Activated CD4-positive, alpha-beta T cell treated with anti-CD3 and anti-CD28 coated beads for 36 hours (primary cell): Measurements from ENCODE around the gene C6orf132. TPM values are rescaled to one million over a fixed set of nuclear protein-coding genes. Genes with fewer than 3 reads are reported as not detected.

ENCODE experiments used
- ATAC-seq: fragments of 200-7000 bp; cut with Tn5 transposase; one replicate; pipeline ENCODE4 v1.10.0; 2021; ENCODE audit warnings: mild to moderate bottlenecking, moderate library complexity
- CTCF ChIA-PET: fragments of 350-600 bp; sonication (Branson Sonifier 250); formaldehyde crosslinking; loops from one replicate; lab custom pipeline; 2021; ENCODE audit warnings: antibody characterized with exemption; lab: Charles Lee
- POLR2A ChIA-PET: fragments of 350-600 bp; sonication (Branson Sonifier 250); formaldehyde crosslinking; loops from one replicate; lab custom pipeline; 2021; ENCODE audit warnings: antibody characterized with exemption, inconsistent platforms; lab: Charles Lee
- DNase-seq: peaks from one replicate; pipeline ENCODE4 v3.0.0-alpha.2; 2020
- H3K27ac Mint-ChIP-seq: one replicate; pipeline ENCODE4 v1.8.0; 2021; ENCODE audit warnings: mixed read lengths
- H3K27me3 Mint-ChIP-seq: one replicate; pipeline ENCODE4 v1.8.0; 2021; ENCODE audit warnings: mixed read lengths
- H3K36me3 Mint-ChIP-seq: one replicate; pipeline ENCODE4 v1.8.0; 2021; ENCODE audit warnings: low read depth, mixed read lengths
- H3K4me1 Mint-ChIP-seq: one replicate; pipeline ENCODE4 v1.8.0; 2021; ENCODE audit warnings: mixed read lengths
- H3K4me3 Mint-ChIP-seq: one replicate; pipeline ENCODE4 v1.8.0; 2021; ENCODE audit warnings: mild to moderate bottlenecking, moderate library complexity, mixed read lengths
- H3K9me3 Mint-ChIP-seq: one replicate; pipeline ENCODE4 v1.8.0; 2021; ENCODE audit warnings: low read depth, mixed read lengths
- intact Hi-C, 2 experiments: fragments of 100-400 bp; cut with DNase I in 1 of 2; cut with micrococcal nuclease in 1 of 2; formaldehyde crosslinking; loops; one replicate each; pipeline versions ENCODE4 v1.14.2 to v1.15.1; 2022 to 2024; cut with DNase I, micrococcal nuclease
- total RNA-seq, 2 experiments: library from RNA; stranded (reverse); gene quantifications; one replicate each; pipeline ENCODE4 v1.2.3, GENCODE V29; 2021

The C6orf132 gene
- total RNA-seq, 2 experiments from 2014 or later, result 0.14 TPM

GRCh38 chr6:42133926-42134325 is 8.5 kb downstream of the C6orf132 start:
- H3K4me1 Mint-ChIP-seq, result peaks cover 12% of the 10 kb centered on the region
- ATAC-seq, result no peak
- no peaks in the 10 kb centered on the region for H3K36me3 Mint-ChIP-seq
- H3K27me3 Mint-ChIP-seq, result peaks cover under 1% of the 10 kb centered on the region
- CTCF ChIA-PET, result interaction anchor here (1.3 kb wide), 2 partner anchors 83 to 296 kb away, joined by 3 to 4 read pairs; partner anchors contain the start of gene TAF8
- DNase-seq, result no peak
- H3K4me3 Mint-ChIP-seq, result no peak overlapping the region
- no peaks in the 10 kb centered on the region for H3K9me3 Mint-ChIP-seq
- H3K27ac Mint-ChIP-seq, result no peak overlapping the region
- intact Hi-C loops, result no loop called here
- POLR2A ChIA-PET, result no interaction called here

GRCh38 chr6:42131531-42131930 is 10.9 kb downstream of the C6orf132 start:
- peaks cover 3% of the 10 kb centered on the region for H3K4me1 Mint-ChIP-seq
- no peaks in the 10 kb centered on the region for H3K27me3 Mint-ChIP-seq
- H3K36me3 Mint-ChIP-seq, result no peaks in the 10 kb centered on the region
- ChIA-PET CTCF (interaction anchor here (0.6 kb wide), 1 partner anchor 1643 kb away, joined by 4 read pairs; no protein-coding TSS in a partner anchor), POLR2A (no interaction called here)
- no peak overlapping the region for H3K27ac Mint-ChIP-seq
- no peak overlapping the region for H3K4me3 Mint-ChIP-seq
- no peak for DNase-seq
- ATAC-seq, result no peak
- intact Hi-C loops, result no loop called here
- no peaks in the 10 kb centered on the region for H3K9me3 Mint-ChIP-seq

DNA sequence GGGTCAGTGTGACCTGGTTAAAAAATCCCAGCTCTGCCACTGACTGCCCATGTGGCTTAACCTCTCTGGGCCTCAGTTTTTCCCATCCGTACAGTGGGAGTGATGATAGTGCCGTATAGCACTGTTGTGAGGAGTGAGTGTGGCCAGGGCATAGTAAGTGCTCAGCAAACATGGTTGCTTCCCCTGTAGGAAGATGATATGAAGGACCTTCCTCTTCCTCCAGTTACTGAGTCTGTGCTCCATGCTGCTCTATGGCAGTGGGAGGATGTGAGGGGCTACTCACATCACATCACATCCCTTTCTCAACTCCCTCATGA is 13.1 kb downstream of the C6orf132 start:
- no peaks in the 10 kb centered on the region for H3K9me3 Mint-ChIP-seq
- no peak overlapping the region for H3K27ac Mint-ChIP-seq
- H3K27me3 Mint-ChIP-seq, result no peaks in the 10 kb centered on the region
- H3K36me3 Mint-ChIP-seq, result no peaks in the 10 kb centered on the region
- ChIA-PET CTCF (interaction anchor here (0.7 kb wide), 1 partner anchor 26 kb away, joined by 3 read pairs; no protein-coding TSS in a partner anchor), POLR2A (no interaction called here)
- ATAC-seq, result no peak
- no peaks in the 10 kb centered on the region for H3K4me1 Mint-ChIP-seq
- intact Hi-C loops, result no loop called here
- H3K4me3 Mint-ChIP-seq, result no peak overlapping the region
- DNase-seq, result no peak

DNA sequence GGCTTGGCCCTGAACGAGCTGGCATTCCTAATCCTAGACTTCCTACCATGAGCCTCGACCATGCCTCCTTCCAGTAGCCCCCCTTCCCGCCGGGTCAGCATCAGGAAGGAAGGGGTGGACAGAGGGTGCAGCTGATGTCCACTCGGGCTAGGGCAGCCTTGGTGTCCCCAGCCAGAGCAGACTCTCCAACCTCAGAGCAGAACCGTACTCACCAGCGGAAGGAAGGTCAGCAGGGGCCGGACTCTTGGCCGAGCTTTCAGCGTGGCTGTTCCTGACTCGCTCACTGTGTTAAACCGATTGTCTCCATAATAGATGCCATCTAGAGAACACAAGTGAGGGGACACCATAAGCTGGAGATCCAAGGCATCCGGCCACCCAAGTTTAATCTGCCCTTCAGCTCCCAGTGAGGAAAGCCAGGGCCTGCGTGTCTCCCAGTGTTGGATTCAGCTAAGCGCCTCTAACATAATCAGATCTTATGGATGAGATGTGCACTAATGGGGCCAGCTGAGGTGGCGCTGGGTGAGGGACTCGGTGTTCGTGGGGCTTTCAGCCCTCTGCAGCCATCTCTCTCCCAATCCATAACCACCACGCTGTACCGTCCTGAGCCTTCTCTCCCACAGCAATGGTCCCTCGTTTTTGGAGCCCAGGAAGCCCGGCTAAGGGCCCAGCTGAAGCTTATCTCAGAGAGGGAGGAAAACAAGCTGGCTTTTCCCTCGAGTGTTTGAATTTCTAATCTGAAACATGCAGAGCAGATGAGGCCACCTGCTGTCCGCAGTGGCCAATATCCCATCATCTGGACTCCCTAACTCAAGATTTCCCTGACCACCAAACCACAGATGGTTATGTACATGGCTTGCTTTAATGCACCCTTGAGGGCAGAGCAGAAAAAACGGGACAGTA is 13.7 kb downstream of the C6orf132 start:
- H3K4me1 Mint-ChIP-seq, result no peaks in the 10 kb centered on the region
- intact Hi-C loops, result no loop called here
- H3K27ac Mint-ChIP-seq, result no peak overlapping the region
- no peak overlapping the region for H3K4me3 Mint-ChIP-seq
- H3K36me3 Mint-ChIP-seq, result no peaks in the 10 kb centered on the region
- DNase-seq (no peak), ATAC-seq (no peak)
- H3K9me3 Mint-ChIP-seq, result no peaks in the 10 kb centered on the region
- ChIA-PET POLR2A (no interaction called here), CTCF (interaction anchor here (0.6 to 0.7 kb wide), 2 partner anchors 25 to 84 kb away, joined by 3 read pairs; no protein-coding TSS in a partner anchor)
- H3K27me3 Mint-ChIP-seq, result no peaks in the 10 kb centered on the region

DNA sequence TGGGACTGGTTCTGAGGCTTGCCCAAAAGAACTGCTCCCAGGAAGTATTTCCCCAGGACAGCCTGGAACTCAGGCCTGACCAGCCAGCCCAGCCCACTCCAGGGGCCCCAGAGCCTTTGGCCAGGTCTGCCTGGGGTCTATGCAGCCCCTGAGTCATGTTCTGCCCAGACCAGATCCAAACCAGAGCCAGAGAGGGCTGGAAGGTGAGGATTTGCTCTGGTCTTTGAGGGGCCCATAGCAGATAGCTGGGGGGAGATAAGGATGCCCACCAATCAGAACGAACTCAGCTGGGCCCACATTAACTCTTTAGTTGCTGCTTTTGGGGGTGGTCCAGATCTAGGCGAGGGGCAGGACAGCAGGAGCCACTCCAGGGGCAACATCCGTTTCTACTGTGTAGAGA is 16.8 kb downstream of the C6orf132 start:
- POLR2A ChIA-PET, result no interaction called here
- no peak for ATAC-seq
- CTCF ChIA-PET, result interaction anchor here (0.6 kb wide), 1 partner anchor 24 kb away, joined by 3 read pairs; no protein-coding TSS in a partner anchor
- DNase-seq, result no peak
- Mint-ChIP-seq H3K4me1 (no peaks in the 10 kb centered on the region), H3K4me3 (no peak overlapping the region), H3K27ac (no peak overlapping the region), H3K9me3 (no peaks in the 10 kb centered on the region), H3K27me3 (no peaks in the 10 kb centered on the region), H3K36me3 (no peaks in the 10 kb centered on the region)
- intact Hi-C loops, result no loop called here

GRCh38 chr6:42125231-42125630 is 17.2 kb downstream of the C6orf132 start:
- Mint-ChIP-seq H3K4me1 (no peaks in the 10 kb centered on the region), H3K36me3 (no peaks in the 10 kb centered on the region), H3K4me3 (no peak overlapping the region), H3K9me3 (no peaks in the 10 kb centered on the region), H3K27me3 (no peaks in the 10 kb centered on the region), H3K27ac (no peak overlapping the region)
- intact Hi-C loops, result no loop called here
- POLR2A ChIA-PET, result no interaction called here
- CTCF ChIA-PET, result interaction anchor here (0.6 kb wide), 1 partner anchor 24 kb away, joined by 3 read pairs; no protein-coding TSS in a partner anchor
- no peak for DNase-seq
- no peak for ATAC-seq

- ATAC-seq, result no peak
- H3K27me3 Mint-ChIP-seq, result no peaks in the 10 kb centered on the region
- H3K4me3 Mint-ChIP-seq, result no peak overlapping the region
- H3K36me3 Mint-ChIP-seq, result no peaks in the 10 kb centered on the region
- no peak for DNase-seq
- H3K9me3 Mint-ChIP-seq, result no peaks in the 10 kb centered on the region
- ChIA-PET CTCF (interaction anchor here (1.1 kb wide), 1 partner anchor 22 kb away, joined by 3 read pairs; no protein-coding TSS in a partner anchor), POLR2A (no interaction called here)
- no peak overlapping the region for H3K27ac Mint-ChIP-seq
- intact Hi-C loops, result no loop called here
- no peaks in the 10 kb centered on the region for H3K4me1 Mint-ChIP-seq
Measured at GRCh38 chr6:42124223-42124836, 18.1 kb downstream of the C6orf132 start.

- ATAC-seq (no peak), DNase-seq (no peak)
- H3K27me3 Mint-ChIP-seq, result no peaks in the 10 kb centered on the region
- H3K4me1 Mint-ChIP-seq, result no peaks in the 10 kb centered on the region
- no peaks in the 10 kb centered on the region for H3K9me3 Mint-ChIP-seq
- H3K4me3 Mint-ChIP-seq, result no peak overlapping the region
- CTCF ChIA-PET, result interaction anchor here (1.1 to 2.2 kb wide), 2 partner anchors 19 to 21 kb away, joined by 3 to 13 read pairs; no protein-coding TSS in a partner anchor
- no peak overlapping the region for H3K27ac Mint-ChIP-seq
- intact Hi-C loops, result no loop called here
- POLR2A ChIA-PET, result no interaction called here
- no peaks in the 10 kb centered on the region for H3K36me3 Mint-ChIP-seq
Measured at GRCh38 chr6:42123379-42124103, 18.9 kb downstream of the C6orf132 start.

DNA sequence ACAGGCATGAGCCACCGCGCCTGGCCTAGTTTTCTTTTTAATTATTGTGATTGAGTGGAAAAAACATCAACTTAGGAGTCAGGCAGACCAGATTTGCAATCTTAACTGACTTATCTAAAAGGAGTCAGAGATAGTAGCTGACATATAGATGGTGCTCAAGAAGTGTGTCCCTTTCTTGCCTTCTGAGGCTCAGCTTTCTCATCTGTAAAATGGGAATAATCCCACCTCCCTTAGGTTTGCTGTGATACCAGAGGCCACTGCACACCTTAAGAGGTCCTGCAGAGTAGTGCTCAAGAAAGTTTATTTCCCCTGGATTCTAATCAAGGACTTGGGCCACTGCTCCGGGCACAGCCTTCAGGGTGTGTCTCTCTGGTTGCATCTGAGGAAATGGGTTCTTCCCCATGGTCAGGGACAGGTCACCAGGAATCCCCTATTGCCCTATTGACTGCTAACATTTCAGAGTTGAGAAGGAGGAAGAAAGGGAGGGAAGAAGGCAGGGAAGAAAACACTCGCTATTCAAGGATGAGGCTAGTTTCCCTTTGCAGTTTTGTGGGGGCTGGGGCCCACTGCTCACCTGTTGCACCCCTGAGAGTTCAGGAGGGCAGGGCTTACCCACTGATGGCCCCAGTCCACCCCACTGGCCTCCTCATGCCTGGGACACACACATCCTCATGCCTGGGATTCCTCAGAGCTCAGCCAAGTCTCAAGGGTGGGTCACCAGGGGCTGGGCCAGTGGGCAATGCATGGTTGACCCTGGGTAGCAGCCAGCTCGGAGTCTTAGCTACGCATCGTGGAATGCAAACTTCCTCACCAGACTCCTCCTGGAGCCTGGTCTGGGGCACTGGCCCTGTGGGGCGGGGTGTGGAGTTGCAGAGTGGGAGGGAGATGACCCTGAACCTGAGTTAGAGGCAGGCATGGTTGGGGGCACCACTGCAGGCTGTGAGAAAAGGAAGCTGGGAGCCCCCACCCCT is 21.2 kb downstream of the C6orf132 start:
- Mint-ChIP-seq H3K9me3 (no peaks in the 10 kb centered on the region), H3K36me3 (no peaks in the 10 kb centered on the region), H3K27me3 (peaks cover 2% of the 10 kb centered on the region), H3K27ac (no peak overlapping the region), H3K4me1 (no peaks in the 10 kb centered on the region), H3K4me3 (no peak overlapping the region)
- intact Hi-C loops, result no loop called here
- no peak for ATAC-seq
- ChIA-PET CTCF (interaction anchor here (0.5 to 2.2 kb wide), 2 partner anchors 17 to 245 kb away, joined by 3 to 13 read pairs; no protein-coding TSS in a partner anchor), POLR2A (no interaction called here)
- DNase-seq, result no peak

GRCh38 chr6:42118162-42119001 is 24.0 kb downstream of the C6orf132 start:
- Mint-ChIP-seq H3K36me3 (no peaks in the 10 kb centered on the region), H3K27me3 (peaks cover 2% of the 10 kb centered on the region), H3K9me3 (no peaks in the 10 kb centered on the region), H3K27ac (no peak overlapping the region), H3K4me1 (no peaks in the 10 kb centered on the region), H3K4me3 (no peak overlapping the region)
- ChIA-PET CTCF (interaction anchor here (0.6 to 0.7 kb wide), 3 partner anchors 19 to 317 kb away, joined by 3 to 4 read pairs (median 4); no protein-coding TSS in a partner anchor), POLR2A (no interaction called here)
- intact Hi-C loops, result no loop called here
- ATAC-seq (no peak), DNase-seq (no peak)
